ENCODE results near the gene CYSTM1. TPM values are rescaled to one million over a fixed set of nuclear protein-coding genes. Genes with fewer than 3 reads are reported as not detected.

Gene CYSTM1
- total and polyA plus RNA-seq, 3 experiments from 2014 or later: 11.1 to 17.3 (median 13.9) TPM

- Histone ChIP-seq H3K27ac (ENCODE audit: low read depth, low read length) (peak overlapping the region; percentile 27), H3K27me3 (ENCODE audit: insufficient read depth, low read length, poor library complexity, severe bottlenecking) (no peaks in the 10 kb centered on the region), H3K36me3 (ENCODE audit: insufficient read depth, low read length) (no peaks in the 10 kb centered on the region), H3K4me3 (ENCODE audit: low read length) (no peak overlapping the region), H3K4me1 (ENCODE audit: insufficient read depth, low read length) (peaks cover under 1% of the 10 kb centered on the region), H3K9me3 (ENCODE audit: low read length) (no peaks in the 10 kb centered on the region)
- H3K4me1 Mint-ChIP-seq: peaks cover under 1 to 6% (median 1%) of the 10 kb centered on the region in 3 donors
- CTCF ChIA-PET: no interaction called here
- H3K27ac Mint-ChIP-seq: peak overlapping the region in 5 of 8 donors; percentile 13 to 75 (median 37)
- H3K4me3 Mint-ChIP-seq: peak overlapping the region in 3 of 7 donors; percentile 6 to 18 (median 13)
- no peaks in the 10 kb centered on the region for H3K36me3 Mint-ChIP-seq
- DNase-seq: no peak
- no peaks in the 10 kb centered on the region for H3K9me3 Mint-ChIP-seq
- POLR2A ChIA-PET: no interaction called here
- no peaks in the 10 kb centered on the region for H3K27me3 Mint-ChIP-seq
Observed at GRCh38 chr5:140181002-140181483, 6.1 kb downstream of the CYSTM1 start.

GRCh38 chr5:140181525-140181924 is 6.5 kb downstream of the CYSTM1 start:
- Histone ChIP-seq H3K27ac (ENCODE audit: low read depth, low read length) (no peak overlapping the region), H3K4me1 (ENCODE audit: insufficient read depth, low read length) (no peaks in the 10 kb centered on the region), H3K27me3 (ENCODE audit: insufficient read depth, low read length, poor library complexity, severe bottlenecking) (no peaks in the 10 kb centered on the region), H3K9me3 (ENCODE audit: low read length) (no peaks in the 10 kb centered on the region), H3K36me3 (ENCODE audit: insufficient read depth, low read length) (no peaks in the 10 kb centered on the region), H3K4me3 (ENCODE audit: low read length) (no peak overlapping the region)
- Mint-ChIP-seq H3K4me3 (peak overlapping the region in 1 of 7 donors; percentile 13), H3K27me3 (no peaks in the 10 kb centered on the region), H3K27ac (peak overlapping the region in 2 of 8 donors; percentile 21 to 75), H3K4me1 (peaks cover 0 to 5% (median 0%) of the 10 kb centered on the region in 3 donors), H3K9me3 (no peaks in the 10 kb centered on the region), H3K36me3 (no peaks in the 10 kb centered on the region)
- DNase-seq: no peak
- ChIA-PET POLR2A (no interaction called here), CTCF (no interaction called here)

DNA sequence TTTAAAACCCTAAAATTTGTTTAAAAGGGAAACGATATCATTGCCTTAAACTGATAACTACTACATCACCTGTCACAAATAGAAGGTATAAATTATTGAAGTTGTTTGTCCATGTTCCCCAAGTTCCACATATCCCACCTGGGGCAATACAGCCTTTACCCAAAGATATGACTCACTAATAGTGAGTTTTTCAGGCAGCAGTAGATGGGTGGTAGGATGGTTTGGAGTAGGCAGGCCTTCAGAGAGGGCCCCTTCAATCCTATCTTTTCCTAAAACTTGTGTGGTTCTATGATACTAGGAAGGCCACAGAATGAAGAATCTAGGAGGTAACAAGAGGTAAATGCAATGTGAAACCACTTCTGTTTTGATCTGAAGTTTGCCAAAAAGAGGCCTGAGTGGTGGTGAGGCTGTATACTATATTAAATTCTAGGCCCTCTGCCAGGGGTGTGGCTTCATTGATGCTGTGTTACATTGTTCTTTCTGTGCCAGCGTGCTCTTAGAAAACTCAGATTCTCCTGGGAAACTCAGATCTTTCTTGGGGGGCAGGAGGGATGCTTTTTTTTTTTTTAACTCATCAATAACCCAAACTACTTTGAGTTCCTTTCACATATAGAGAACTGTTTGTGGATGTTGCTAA is 7.2 kb downstream of the CYSTM1 start:
- H3K4me1 ChIP-seq (ENCODE audit: insufficient read depth, low read length): no peaks in the 10 kb centered on the region
- no peaks in the 10 kb centered on the region for H3K27me3 Mint-ChIP-seq
- peak overlapping the region in 1 of 8 donors; percentile 57 for H3K27ac Mint-ChIP-seq
- H3K36me3 ChIP-seq (ENCODE audit: insufficient read depth, low read length): no peaks in the 10 kb centered on the region
- H3K9me3 Mint-ChIP-seq: no peaks in the 10 kb centered on the region
- no peaks in the 10 kb centered on the region for H3K36me3 Mint-ChIP-seq
- H3K4me3 Mint-ChIP-seq: no peak overlapping the region
- CTCF ChIA-PET: no interaction called here
- POLR2A ChIA-PET: no interaction called here
- H3K4me1 Mint-ChIP-seq: peaks cover 0 to 5% (median 0%) of the 10 kb centered on the region in 3 donors
- H3K27me3 ChIP-seq (ENCODE audit: insufficient read depth, low read length, poor library complexity, severe bottlenecking): no peaks in the 10 kb centered on the region
- no peak for DNase-seq
- no peaks in the 10 kb centered on the region for H3K9me3 ChIP-seq (ENCODE audit: low read length)
- H3K27ac ChIP-seq (ENCODE audit: low read depth, low read length): no peak overlapping the region
- no peak overlapping the region for H3K4me3 ChIP-seq (ENCODE audit: low read length)

DNA sequence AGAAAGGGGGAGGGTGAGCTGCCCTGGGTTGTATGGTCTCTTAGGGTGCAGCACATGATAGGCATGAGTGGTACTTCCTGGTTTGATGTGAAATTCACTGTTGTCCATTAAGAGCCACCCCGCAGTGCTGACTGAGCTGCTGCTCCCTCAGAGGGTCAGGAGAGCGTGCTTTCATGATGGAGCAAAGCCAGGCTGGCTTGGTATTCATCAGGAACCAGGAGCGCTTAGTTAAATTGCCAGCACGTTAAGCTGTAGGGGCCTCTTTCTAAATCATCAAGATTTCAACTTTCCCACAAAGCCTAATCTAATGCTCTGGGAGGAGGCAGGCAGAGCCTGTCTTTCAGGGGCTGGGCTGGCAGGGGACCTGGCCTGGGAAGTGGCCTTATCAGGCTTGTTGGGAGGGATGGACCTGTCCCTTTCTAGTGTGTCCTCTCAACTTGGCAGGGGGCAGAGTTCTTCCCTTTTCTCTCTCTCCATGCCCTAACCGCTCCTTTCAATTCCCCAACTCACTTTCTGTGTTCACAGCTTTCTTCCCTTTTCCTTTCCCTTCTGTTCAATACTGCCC is 7.9 kb downstream of the CYSTM1 start:
- Histone ChIP-seq H3K27me3 (ENCODE audit: insufficient read depth, low read length, poor library complexity, severe bottlenecking) (no peaks in the 10 kb centered on the region), H3K4me3 (ENCODE audit: low read length) (no peak overlapping the region), H3K27ac (ENCODE audit: low read depth, low read length) (no peak overlapping the region), H3K9me3 (ENCODE audit: low read length) (no peaks in the 10 kb centered on the region), H3K4me1 (ENCODE audit: insufficient read depth, low read length) (no peaks in the 10 kb centered on the region), H3K36me3 (ENCODE audit: insufficient read depth, low read length) (no peaks in the 10 kb centered on the region)
- H3K4me3 Mint-ChIP-seq: no peak overlapping the region
- no peak for DNase-seq
- no peaks in the 10 kb centered on the region for H3K27me3 Mint-ChIP-seq
- H3K36me3 Mint-ChIP-seq: no peaks in the 10 kb centered on the region
- ChIA-PET POLR2A (no interaction called here), CTCF (no interaction called here)
- peak overlapping the region in 1 of 8 donors; percentile 83 for H3K27ac Mint-ChIP-seq
- no peaks in the 10 kb centered on the region for H3K9me3 Mint-ChIP-seq
- H3K4me1 Mint-ChIP-seq: peaks cover 0 to 5% (median 0%) of the 10 kb centered on the region in 3 donors

DNA sequence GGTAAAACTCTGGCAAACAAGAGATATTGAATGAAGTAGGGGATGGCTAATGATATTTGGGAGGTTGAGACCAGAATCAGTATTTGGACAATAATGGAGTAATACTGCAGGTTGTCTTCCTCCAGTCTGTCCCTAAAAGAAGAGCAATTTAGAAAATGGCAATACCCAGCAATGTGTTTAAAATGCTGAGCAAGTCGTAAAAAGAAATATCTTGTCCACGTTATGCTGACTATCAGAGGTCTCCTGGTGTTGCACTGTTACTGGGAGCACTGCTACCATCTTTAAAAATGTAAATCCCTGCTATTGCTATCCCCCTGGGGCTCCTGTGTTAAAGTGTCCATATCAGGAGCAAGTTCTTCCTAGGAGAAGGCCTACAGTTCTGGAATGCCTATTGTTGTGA is 10.4 kb downstream of the CYSTM1 start:
- Histone ChIP-seq H3K36me3 (ENCODE audit: insufficient read depth, low read length) (no peaks in the 10 kb centered on the region), H3K4me1 (ENCODE audit: insufficient read depth, low read length) (no peaks in the 10 kb centered on the region), H3K27ac (ENCODE audit: low read depth, low read length) (no peak overlapping the region), H3K27me3 (ENCODE audit: insufficient read depth, low read length, poor library complexity, severe bottlenecking) (no peaks in the 10 kb centered on the region), H3K4me3 (ENCODE audit: low read length) (no peak overlapping the region), H3K9me3 (ENCODE audit: low read length) (no peaks in the 10 kb centered on the region)
- no peaks in the 10 kb centered on the region for H3K9me3 Mint-ChIP-seq
- ChIA-PET POLR2A (no interaction called here), CTCF (no interaction called here)
- no peaks in the 10 kb centered on the region for H3K36me3 Mint-ChIP-seq
- H3K4me3 Mint-ChIP-seq: peak overlapping the region in 1 of 7 donors; percentile 20
- H3K4me1 Mint-ChIP-seq: peaks cover 0 to 5% (median 0%) of the 10 kb centered on the region in 3 donors
- DNase-seq: no peak
- peaks cover 0 to 2% of the 10 kb centered on the region in 2 donors for H3K27me3 Mint-ChIP-seq
- no peak overlapping the region for H3K27ac Mint-ChIP-seq

- ChIA-PET CTCF (no interaction called here), POLR2A (no interaction called here)
- no peaks in the 10 kb centered on the region for H3K4me1 ChIP-seq (ENCODE audit: insufficient read depth, low read length)
- H3K36me3 ChIP-seq (ENCODE audit: insufficient read depth, low read length): no peaks in the 10 kb centered on the region
- Mint-ChIP-seq H3K27ac (no peak overlapping the region), H3K4me1 (no peaks in the 10 kb centered on the region), H3K36me3 (no peaks in the 10 kb centered on the region), H3K27me3 (peaks cover 0 to 2% of the 10 kb centered on the region in 2 donors), H3K9me3 (no peaks in the 10 kb centered on the region), H3K4me3 (no peak overlapping the region)
- H3K4me3 ChIP-seq (ENCODE audit: low read length): no peak overlapping the region
- H3K9me3 ChIP-seq (ENCODE audit: low read length): no peaks in the 10 kb centered on the region
- H3K27ac ChIP-seq (ENCODE audit: low read depth, low read length): no peak overlapping the region
- no peak for DNase-seq
- H3K27me3 ChIP-seq (ENCODE audit: insufficient read depth, low read length, poor library complexity, severe bottlenecking): no peaks in the 10 kb centered on the region
Observed at GRCh38 chr5:140186267-140186671, 11.3 kb downstream of the CYSTM1 start.

GRCh38 chr5:140189253-140189652 is 14.3 kb downstream of the CYSTM1 start:
- Mint-ChIP-seq H3K27ac (no peak overlapping the region), H3K4me3 (no peak overlapping the region), H3K27me3 (peaks cover 0 to 2% of the 10 kb centered on the region in 2 donors), H3K9me3 (no peaks in the 10 kb centered on the region), H3K36me3 (no peaks in the 10 kb centered on the region), H3K4me1 (no peaks in the 10 kb centered on the region)
- Histone ChIP-seq H3K27me3 (ENCODE audit: insufficient read depth, low read length, poor library complexity, severe bottlenecking) (no peaks in the 10 kb centered on the region), H3K36me3 (ENCODE audit: insufficient read depth, low read length) (no peaks in the 10 kb centered on the region), H3K4me1 (ENCODE audit: insufficient read depth, low read length) (no peaks in the 10 kb centered on the region), H3K4me3 (ENCODE audit: low read length) (no peak overlapping the region), H3K27ac (ENCODE audit: low read depth, low read length) (no peak overlapping the region), H3K9me3 (ENCODE audit: low read length) (no peaks in the 10 kb centered on the region)
- CTCF ChIA-PET: interaction anchor here (1.0 to 1.6 kb wide), 2 partner anchors 33 to 220 kb away, joined by 3 read pairs; no protein-coding TSS in a partner anchor
- DNase-seq: no peak
- POLR2A ChIA-PET: no interaction called here

DNA sequence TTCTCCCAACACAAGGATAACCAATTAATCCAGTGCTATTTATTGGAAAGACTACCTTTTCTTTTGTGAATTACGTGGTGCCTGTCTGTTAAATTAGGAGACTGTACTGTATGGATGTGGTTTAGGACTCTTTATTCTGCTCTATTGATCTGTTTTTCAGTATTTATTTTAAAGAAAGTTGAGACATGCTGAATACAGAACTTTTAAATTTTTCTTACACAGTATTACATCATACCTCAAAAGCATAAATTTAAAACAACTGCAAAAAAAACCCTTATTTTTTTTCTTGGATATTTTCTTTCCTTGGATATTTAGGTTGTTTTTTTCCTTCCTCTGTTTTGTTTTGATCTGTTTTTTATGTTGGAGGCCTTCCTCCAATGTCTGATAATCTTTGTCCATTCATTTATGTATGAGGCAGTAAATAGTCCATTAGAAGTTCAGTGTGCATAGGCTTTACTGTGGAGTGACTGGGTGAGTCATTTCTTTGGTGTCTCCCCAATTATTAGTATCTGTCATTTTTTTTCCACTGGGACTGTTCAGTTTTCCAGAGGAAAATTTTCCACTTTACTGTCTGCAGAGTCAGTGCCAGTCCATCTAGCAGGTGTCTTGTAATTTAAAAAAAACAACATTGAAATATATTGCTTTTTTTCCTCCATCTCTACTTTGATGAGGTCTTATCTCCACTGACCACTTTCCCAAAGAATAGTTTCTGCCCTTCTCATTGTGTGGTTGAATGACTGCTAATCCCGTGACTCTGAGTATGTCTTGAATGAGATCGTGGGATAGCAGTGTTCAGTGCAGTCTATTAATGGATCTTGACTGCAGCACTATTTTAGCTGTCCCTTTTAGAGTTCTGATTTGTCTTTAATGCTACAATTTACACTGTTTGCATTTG is 15.2 kb downstream of the CYSTM1 start:
- DNase-seq: no peak
- Mint-ChIP-seq H3K4me3 (no peak overlapping the region), H3K4me1 (no peaks in the 10 kb centered on the region), H3K27me3 (peaks cover 0 to 2% of the 10 kb centered on the region in 2 donors), H3K36me3 (peaks cover 0 to 2% (median 0%) of the 10 kb centered on the region in 3 donors), H3K27ac (no peak overlapping the region), H3K9me3 (no peaks in the 10 kb centered on the region)
- Histone ChIP-seq H3K9me3 (ENCODE audit: low read length) (no peaks in the 10 kb centered on the region), H3K27ac (ENCODE audit: low read depth, low read length) (no peak overlapping the region), H3K36me3 (ENCODE audit: insufficient read depth, low read length) (no peaks in the 10 kb centered on the region), H3K27me3 (ENCODE audit: insufficient read depth, low read length, poor library complexity, severe bottlenecking) (no peaks in the 10 kb centered on the region), H3K4me1 (ENCODE audit: insufficient read depth, low read length) (no peaks in the 10 kb centered on the region), H3K4me3 (ENCODE audit: low read length) (no peak overlapping the region)
- ChIA-PET POLR2A (no interaction called here), CTCF (no interaction called here)

Measured in CD8-positive, alpha-beta memory T cell (primary cell).